Peyer's patch (tissue), 4 donors: ENCODE measurements around the gene PLCXD3. TPM values are rescaled to one million over a fixed set of nuclear protein-coding genes. Genes with fewer than 3 reads are reported as not detected.
"Not testable (repeated sequence)": the region's sequence is repeated elsewhere in the genome, so short reads cannot be mapped to it uniquely, and the experiment has no call there.

Experiments
- DNase-seq, 3 donors: peaks; one replicate each; pipeline ENCODE4 v3.0.0-alpha.2; 2017 to 2019
- H3K27ac ChIP-seq, 4 donors: fragments of 200-600 bp; sonication (generic); one replicate each; pipeline ENCODE4 v1.5.1; 2016 to 2019
- H3K27me3 ChIP-seq, 2 donors: fragments of 200-600 bp; sonication (generic); one replicate each; pipeline ENCODE4 v1.5.1; 2019
- H3K36me3 ChIP-seq, 3 donors: fragments of 200-600 bp; sonication (generic); one replicate each; pipeline ENCODE4 v1.5.1; 2016 to 2019
- H3K4me1 ChIP-seq, 4 donors: fragments of 200-600 bp; sonication (generic); one replicate each; pipeline ENCODE4 v1.5.1; 2016 to 2019
- H3K4me3 ChIP-seq, 4 donors: fragments of 200-600 bp; sonication (generic); 1 replicate in 3 of 4; 2 replicates in 1 of 4; pipeline ENCODE4 v1.5.1; 2016 to 2019; ENCODE audit warnings: mild to moderate bottlenecking in 1 of 4
- H3K9me3 ChIP-seq, 4 donors: fragments of 200-600 bp; sonication (generic); one replicate each; pipeline ENCODE4 v1.5.1; 2016 to 2019; ENCODE audit warnings: mild to moderate bottlenecking in 1 of 4
- POLR2A ChIP-seq, 2 donors: fragments of 450-650 bp; IDR thresholded peaks; one replicate each; pipeline ENCODE4 v1.5.1; 2017; ENCODE audit warnings: antibody characterized with exemption in 2 of 2, mild to moderate bottlenecking in 2 of 2, moderate library complexity in 2 of 2
- total RNA-seq, 4 donors: library from RNA; depleted of rRNA; stranded (reverse); fragments of >200 nt; gene quantifications; one replicate each; pipeline ENCODE4 v1.1.0, GENCODE V29; 2016
- TF ChIP-seq, protein P1 (sequence below), 6 experiments: fragments of 450-650 bp in 4 of 6; fragments of 200-600 bp in 2 of 6; sonication (generic) in 1 of 6; IDR thresholded peaks; one replicate each; pipeline ENCODE4 v1.5.1; 2017 to 2019; ENCODE audit warnings: antibody characterized with exemption in 6 of 6, mild to moderate bottlenecking in 3 of 6, moderate library complexity in 1 of 6

The PLCXD3 gene
- total RNA-seq, 4 donors from 2014 or later = 0.83 to 2.8 (median 1.6) TPM

GRCh38 chr5:41485533-41485932 lies 24.9 kb downstream of the PLCXD3 start:
- Histone ChIP-seq H3K36me3 (no peaks in the 10 kb centered on the region), H3K27me3 (no peaks in the 10 kb centered on the region), H3K9me3 (no peaks in the 10 kb centered on the region), H3K27ac (no peak overlapping the region), H3K4me3 (no peak overlapping the region), H3K4me1 (no peaks in the 10 kb centered on the region)
- DNase-seq = no peak
- TF ChIP-seq POLR2A (IDR thresholded peaks at IDR 0.05) = no peak
- TF ChIP-seq, protein P1, sequence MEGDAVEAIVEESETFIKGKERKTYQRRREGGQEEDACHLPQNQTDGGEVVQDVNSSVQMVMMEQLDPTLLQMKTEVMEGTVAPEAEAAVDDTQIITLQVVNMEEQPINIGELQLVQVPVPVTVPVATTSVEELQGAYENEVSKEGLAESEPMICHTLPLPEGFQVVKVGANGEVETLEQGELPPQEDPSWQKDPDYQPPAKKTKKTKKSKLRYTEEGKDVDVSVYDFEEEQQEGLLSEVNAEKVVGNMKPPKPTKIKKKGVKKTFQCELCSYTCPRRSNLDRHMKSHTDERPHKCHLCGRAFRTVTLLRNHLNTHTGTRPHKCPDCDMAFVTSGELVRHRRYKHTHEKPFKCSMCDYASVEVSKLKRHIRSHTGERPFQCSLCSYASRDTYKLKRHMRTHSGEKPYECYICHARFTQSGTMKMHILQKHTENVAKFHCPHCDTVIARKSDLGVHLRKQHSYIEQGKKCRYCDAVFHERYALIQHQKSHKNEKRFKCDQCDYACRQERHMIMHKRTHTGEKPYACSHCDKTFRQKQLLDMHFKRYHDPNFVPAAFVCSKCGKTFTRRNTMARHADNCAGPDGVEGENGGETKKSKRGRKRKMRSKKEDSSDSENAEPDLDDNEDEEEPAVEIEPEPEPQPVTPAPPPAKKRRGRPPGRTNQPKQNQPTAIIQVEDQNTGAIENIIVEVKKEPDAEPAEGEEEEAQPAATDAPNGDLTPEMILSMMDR (IDR thresholded peaks at IDR 0.05) = no peak

DNA sequence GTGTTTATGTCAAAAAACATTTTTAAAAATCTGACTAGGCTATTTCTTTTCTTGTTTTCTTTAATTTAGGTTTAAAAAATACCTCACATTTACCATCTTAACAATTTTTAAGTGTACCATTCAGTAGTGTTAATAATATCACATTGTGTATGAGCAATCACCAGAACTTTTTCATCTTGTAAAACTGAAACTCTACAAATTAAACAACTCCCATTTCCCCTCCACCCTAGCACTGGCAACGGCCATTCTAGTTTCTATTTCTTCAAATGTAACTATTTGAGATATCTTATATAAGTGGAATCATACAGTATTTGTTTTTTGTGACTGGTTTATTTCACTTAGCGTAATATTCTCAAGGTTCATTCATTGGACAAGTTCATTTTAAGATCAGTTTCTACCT lies 27.7 kb downstream of the PLCXD3 start:
- DNase-seq = no peak
- H3K36me3 ChIP-seq = no peaks in the 10 kb centered on the region
- H3K27me3 ChIP-seq = no peaks in the 10 kb centered on the region
- H3K4me3 ChIP-seq = no peak overlapping the region
- no peak overlapping the region for H3K27ac ChIP-seq
- H3K9me3 ChIP-seq = no peaks in the 10 kb centered on the region
- H3K4me1 ChIP-seq = no peaks in the 10 kb centered on the region
- TF ChIP-seq, protein P1 (IDR thresholded peaks at IDR 0.05) = no peak
- TF ChIP-seq POLR2A (IDR thresholded peaks at IDR 0.05) = no peak

DNA sequence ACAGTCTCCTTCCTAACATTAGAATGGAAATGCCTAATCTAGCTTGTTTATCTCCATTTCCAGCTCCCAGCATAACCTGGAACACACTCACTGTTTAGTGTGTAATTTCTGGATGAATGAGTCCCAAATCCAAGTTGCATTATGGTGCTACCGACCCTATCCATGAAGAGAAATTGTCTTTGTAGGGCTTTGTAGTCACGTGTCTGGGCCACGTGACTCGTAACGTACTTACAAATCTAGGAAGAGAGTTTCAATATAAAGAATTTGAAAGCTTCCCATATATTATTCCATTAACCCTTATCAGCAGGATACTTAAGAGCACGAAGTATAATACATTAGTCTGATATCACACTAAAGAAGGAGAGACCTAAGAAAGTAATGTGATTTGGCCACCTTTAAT lies 28.2 kb downstream of the PLCXD3 start:
- Histone ChIP-seq H3K36me3 (no peaks in the 10 kb centered on the region), H3K9me3 (no peaks in the 10 kb centered on the region), H3K27me3 (no peaks in the 10 kb centered on the region), H3K4me1 (no peaks in the 10 kb centered on the region), H3K4me3 (no peak overlapping the region), H3K27ac (no peak overlapping the region)
- no peak for DNase-seq
- no peak for TF ChIP-seq POLR2A (IDR thresholded peaks at IDR 0.05)
- TF ChIP-seq, protein P1 (IDR thresholded peaks at IDR 0.05) = no peak

DNA sequence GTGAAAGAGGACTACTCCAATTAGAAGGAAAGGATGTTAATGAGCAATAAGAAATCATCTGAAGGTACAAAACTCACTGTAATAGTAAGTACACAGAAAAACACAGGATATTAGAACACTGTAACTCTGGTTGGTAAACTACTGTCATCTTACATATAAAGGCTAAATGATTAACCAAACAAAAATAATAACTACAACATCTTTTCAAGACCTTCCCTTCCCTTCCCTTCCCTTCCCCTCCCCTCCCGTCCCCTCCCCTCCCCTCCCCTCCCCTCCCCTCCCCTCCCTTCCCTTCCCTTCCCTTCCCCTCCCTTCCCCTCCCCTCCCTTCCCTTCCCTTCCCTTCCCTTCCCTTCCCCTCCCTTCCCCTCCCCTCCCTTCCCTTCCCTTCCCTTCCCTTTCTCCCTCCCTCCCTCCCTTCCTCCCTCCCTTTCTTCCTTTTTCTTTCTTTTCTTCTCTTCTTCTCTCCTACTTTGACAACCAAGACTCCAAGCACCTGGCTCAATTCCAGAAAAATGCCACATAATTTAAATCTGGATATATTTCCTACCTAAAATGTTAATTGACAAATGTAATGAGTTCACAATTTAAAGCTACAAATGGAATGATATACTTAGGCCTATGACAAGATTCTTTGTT lies 38.7 kb downstream of the PLCXD3 start:
- not testable (repeated sequence) for H3K4me3 ChIP-seq, H3K4me1 ChIP-seq, H3K27ac ChIP-seq, DNase-seq, H3K36me3 ChIP-seq, H3K27me3 ChIP-seq
- peaks cover 0 to 17% (median 0%) of the 10 kb centered on the region in 4 donors for H3K9me3 ChIP-seq

DNA sequence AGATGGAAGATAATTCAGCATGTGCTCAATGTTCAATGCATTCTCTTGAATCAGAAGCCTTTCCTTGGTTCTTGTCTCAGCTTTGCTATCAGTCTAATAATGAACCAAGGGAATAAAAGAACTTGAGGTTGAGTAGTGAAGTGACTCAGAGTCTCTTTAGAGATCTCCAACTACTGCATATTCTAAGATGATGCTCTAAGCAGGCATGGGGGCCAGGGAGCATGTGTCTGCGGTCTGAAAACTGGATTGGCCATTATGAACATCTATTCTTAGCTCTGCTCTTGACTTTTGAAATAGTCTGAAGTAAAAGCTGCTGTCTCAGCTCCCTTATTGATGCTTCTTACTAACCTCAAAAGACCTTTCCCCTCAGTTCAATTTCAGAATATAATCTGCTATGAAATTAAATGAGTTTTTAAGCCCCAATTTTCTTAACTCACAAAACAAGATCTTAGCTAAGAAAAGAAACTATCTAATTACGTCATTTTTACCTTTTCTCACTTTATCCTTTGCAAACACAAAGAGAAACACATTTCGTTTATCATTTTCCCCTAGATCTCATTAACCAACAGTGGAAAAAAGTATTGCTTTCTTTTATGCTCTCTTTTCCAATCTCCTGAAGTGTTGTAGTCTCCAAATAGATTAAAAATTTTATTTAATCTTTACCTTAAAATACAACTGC lies 44.8 kb downstream of the PLCXD3 start:
- no peak for TF ChIP-seq POLR2A (IDR thresholded peaks at IDR 0.05)
- TF ChIP-seq, protein P1 (IDR thresholded peaks at IDR 0.05) = no peak
- Histone ChIP-seq H3K36me3 (no peaks in the 10 kb centered on the region), H3K4me3 (no peak overlapping the region), H3K27me3 (no peaks in the 10 kb centered on the region), H3K4me1 (no peaks in the 10 kb centered on the region), H3K27ac (no peak overlapping the region), H3K9me3 (no peaks in the 10 kb centered on the region)
- DNase-seq = no peak

DNA sequence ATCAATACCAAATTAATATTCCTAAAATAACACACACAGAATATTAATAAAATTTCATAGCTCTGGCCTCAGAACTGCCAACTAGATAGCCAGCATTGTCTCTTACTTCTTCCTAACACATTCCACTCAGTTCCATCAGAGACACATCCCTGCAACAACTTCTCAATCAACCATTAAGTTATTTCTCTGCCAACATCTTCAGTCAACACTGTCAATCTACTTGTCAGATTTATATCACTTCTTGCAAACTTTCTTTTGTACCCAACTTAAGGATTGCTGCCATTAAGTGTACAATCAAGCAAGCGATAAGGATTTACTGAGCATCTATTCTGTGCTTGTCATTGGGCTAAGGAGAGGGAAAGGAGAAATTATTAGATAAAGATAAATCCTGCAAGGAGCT lies 50.8 kb downstream of the PLCXD3 start:
- Histone ChIP-seq H3K4me1 (no peaks in the 10 kb centered on the region), H3K9me3 (no peaks in the 10 kb centered on the region), H3K4me3 (no peak overlapping the region), H3K36me3 (no peaks in the 10 kb centered on the region), H3K27ac (no peak overlapping the region), H3K27me3 (no peaks in the 10 kb centered on the region)
- no peak for TF ChIP-seq POLR2A (IDR thresholded peaks at IDR 0.05)
- TF ChIP-seq, protein P1 (IDR thresholded peaks at IDR 0.05) = no peak
- no peak for DNase-seq
